Smooth muscle cell of the brain vasculature (primary cell): ENCODE measurements around the gene GPR158.

Experiments used
- DNase-seq: peaks from one replicate; pipeline ENCODE4 v3.0.0-alpha.2; 2012; ENCODE audit warnings: low read depth, low spot score

The GPR158 gene

GRCh38 chr10:25393621-25394020 lies 218.8 kb downstream of the GPR158 start:
- DNase-seq = no peak

- no peak for DNase-seq
Measured at GRCh38 chr10:25398680-25399079, 223.9 kb downstream of the GPR158 start.

GRCh38 chr10:25405871-25406270 lies 231.1 kb downstream of the GPR158 start:
- no peak for DNase-seq

- DNase-seq = no peak
Measured at GRCh38 chr10:25417611-25418010, 242.8 kb downstream of the GPR158 start.

GRCh38 chr10:25425776-25426175 lies 251.0 kb downstream of the GPR158 start:
- DNase-seq = no peak

- no peak for DNase-seq
Measured at GRCh38 chr10:25436431-25436830, 261.6 kb downstream of the GPR158 start.

- no peak for DNase-seq
Measured at GRCh38 chr10:25441270-25441669, 266.5 kb downstream of the GPR158 start.

- DNase-seq = no peak
Measured at GRCh38 chr10:25444266-25444665, 269.5 kb downstream of the GPR158 start.

GRCh38 chr10:25451401-25451800 lies 276.6 kb downstream of the GPR158 start:
- DNase-seq = no peak

GRCh38 chr10:25453619-25454018 lies 278.8 kb downstream of the GPR158 start:
- no peak for DNase-seq

- DNase-seq = no peak
Measured at GRCh38 chr10:25455980-25456567, 281.3 kb downstream of the GPR158 start.

GRCh38 chr10:25457552-25457951 lies 282.8 kb downstream of the GPR158 start:
- DNase-seq = no peak

GRCh38 chr10:25465582-25466372 lies 291.0 kb downstream of the GPR158 start:
- DNase-seq = no peak

- DNase-seq = no peak
Measured at GRCh38 chr10:25467881-25468280, 293.1 kb downstream of the GPR158 start.

- no peak for DNase-seq
Measured at GRCh38 chr10:25481467-25481866, 306.7 kb downstream of the GPR158 start.

GRCh38 chr10:25483999-25484398 lies 309.2 kb downstream of the GPR158 start:
- DNase-seq = no peak

- DNase-seq = no peak
Measured at GRCh38 chr10:25487266-25487665, 312.5 kb downstream of the GPR158 start.

- DNase-seq = no peak
Measured at GRCh38 chr10:25492040-25492439, 317.2 kb downstream of the GPR158 start.

GRCh38 chr10:25492680-25493079 lies 317.9 kb downstream of the GPR158 start:
- no peak for DNase-seq

- DNase-seq = no peak
Measured at GRCh38 chr10:25493122-25493893, 318.5 kb downstream of the GPR158 start.

- DNase-seq = no peak
Measured at GRCh38 chr10:25497246-25497645, 322.4 kb downstream of the GPR158 start.

- DNase-seq = no peak
Measured at GRCh38 chr10:25498645-25499044, 323.8 kb downstream of the GPR158 start.

- DNase-seq = no peak
Measured at GRCh38 chr10:25501912-25502311, 327.1 kb downstream of the GPR158 start.
